HepG2 (cell line): Measurements from ENCODE around the gene TBC1D24. TPM values are rescaled to one million over a fixed set of nuclear protein-coding genes. Genes with fewer than 3 reads are reported as not detected.

ENCODE experiments used
- ARNTL ChIP-seq: sonication (generic); formaldehyde crosslinking; IDR thresholded peaks from 2 replicates; pipeline ENCODE4 v1.4.0; 2020; ENCODE audit warnings: mild to moderate bottlenecking, missing genetic modification reagents
- E2F2 ChIP-seq: sonication (generic); formaldehyde crosslinking; IDR thresholded peaks from 2 replicates; pipeline ENCODE4 v1.4.0; 2020; ENCODE audit warnings: missing genetic modification reagents, borderline replicate concordance
- HNF1A ChIP-seq, 2 experiments: sonication (generic) in 1 of 2; formaldehyde crosslinking in 1 of 2; IDR thresholded peaks; 2 replicates each; pipeline versions ENCODE4 v1.4.0 to v1.6.1; 2016 to 2020; ENCODE audit warnings: borderline replicate concordance in 1 of 2, low read depth in 1 of 2, mild to moderate bottlenecking in 1 of 2, missing genetic modification reagents in 1 of 2
- HOXA3 ChIP-seq: sonication (generic); formaldehyde crosslinking; IDR thresholded peaks from 2 replicates; pipeline ENCODE4 v1.5.0; 2020; ENCODE audit warnings: missing genetic modification reagents
- JUN ChIP-seq: sonication (generic); formaldehyde crosslinking; IDR thresholded peaks from 2 replicates; pipeline ENCODE4 v1.4.0; 2020; ENCODE audit warnings: mild to moderate bottlenecking, missing genetic modification reagents
- MIER3 ChIP-seq: IDR thresholded peaks from 2 replicates; pipeline ENCODE4 v1.6.1; 2016; ENCODE audit warnings: missing compliant biosample characterization, borderline replicate concordance
- MTA1 ChIP-seq: sonication (generic); formaldehyde crosslinking; IDR thresholded peaks from 2 replicates; pipeline ENCODE4 v1.4.0; 2020; ENCODE audit warnings: missing genetic modification reagents, mild to moderate bottlenecking, borderline replicate concordance
- NR2C2 ChIP-seq: sonication (generic); formaldehyde crosslinking; IDR thresholded peaks from 2 replicates; pipeline ENCODE4 v1.4.0; 2020; ENCODE audit warnings: missing genetic modification reagents, mild to moderate bottlenecking, moderate library complexity, borderline replicate concordance
- SMARCE1 ChIP-seq: fragments of 450-650 bp; IDR thresholded peaks from 2 replicates; pipeline ENCODE4 v1.6.1; 2017; ENCODE audit warnings: borderline replicate concordance
- ZBTB34 ChIP-seq: sonication (generic); formaldehyde crosslinking; IDR thresholded peaks from 2 replicates; pipeline ENCODE4 v1.8.0; 2022; ENCODE audit warnings: mild to moderate bottlenecking, missing genetic modification reagents
- ZNF331 ChIP-seq: sonication (generic); formaldehyde crosslinking; IDR thresholded peaks from 2 replicates; pipeline ENCODE4 v1.4.0; 2020; ENCODE audit warnings: missing genetic modification reagents
- ZNF34 ChIP-seq: sonication (generic); formaldehyde crosslinking; IDR thresholded peaks from 2 replicates; pipeline ENCODE4 v1.4.0; 2020; ENCODE audit warnings: mild to moderate bottlenecking, missing genetic modification reagents, borderline replicate concordance
- ZNF430 ChIP-seq: sonication (generic); formaldehyde crosslinking; IDR thresholded peaks from 2 replicates; pipeline ENCODE4 v1.9.0; 2021; ENCODE audit warnings: mild to moderate bottlenecking, missing genetic modification reagents
- ZNF574 ChIP-seq: sonication (generic); formaldehyde crosslinking; IDR thresholded peaks from 2 replicates; pipeline ENCODE4 v1.4.0; 2020; ENCODE audit warnings: missing genetic modification reagents
- ZNF691 ChIP-seq: sonication (generic); formaldehyde crosslinking; IDR thresholded peaks from 2 replicates; pipeline ENCODE4 v1.4.0; 2020; ENCODE audit warnings: missing genetic modification reagents, low read depth, mild to moderate bottlenecking, borderline replicate concordance
- ZNF776 ChIP-seq: sonication (generic); formaldehyde crosslinking; IDR thresholded peaks from 2 replicates; pipeline ENCODE4 v1.4.0; 2020; ENCODE audit warnings: mild to moderate bottlenecking, missing genetic modification reagents
- ZNF782 ChIP-seq: sonication (generic); formaldehyde crosslinking; IDR thresholded peaks from 2 replicates; pipeline ENCODE4 v1.4.0; 2020; ENCODE audit warnings: missing genetic modification reagents, mild to moderate bottlenecking, borderline replicate concordance
- ZNF792 ChIP-seq: IDR thresholded peaks from 2 replicates; pipeline ENCODE4 v1.6.1; 2016
- ZNF879 ChIP-seq: sonication (generic); formaldehyde crosslinking; IDR thresholded peaks from 2 replicates; pipeline ENCODE4 v1.8.1; 2023; ENCODE audit warnings: missing genetic modification reagents
- polyA plus RNA-seq, 8 experiments: library from polyadenylated mRNA; depleted of rRNA in 3 of 8; stranded (reverse) in 7 of 8; unstranded in 1 of 8; fragments of >200 nt; fragmentation: Illumina TruSeq in 4 of 8; extraction: Trizol in 4 of 8; gene quantifications; 2 replicates each; pipeline versions ENCODE4 v1.2.1 to v1.2.3, GENCODE V29; 2011 to 2016; ENCODE audit warnings: low read depth in 4 of 8, missing spikeins in 1 of 8, mixed read lengths in 1 of 8; ENCODE audit not compliant: insufficient read depth in 1 of 8
- total RNA-seq, 5 experiments: library from RNA; depleted of rRNA; stranded (reverse); fragments of >200 nt; fragmentation: Illumina TruSeq; extraction: Trizol; gene quantifications; 2 replicates each; pipeline ENCODE4 v1.2.3, GENCODE V29; 2016; ENCODE audit warnings: low read depth in 1 of 5

The TBC1D24 gene
- total and polyA plus RNA-seq, 2 of the 13 experiments (the other 11 are each of a cell fraction or from before 2014, with no cell fraction given), result 7.7 to 13.7 TPM

GRCh38 chr16:2484898-2485508, 10.1 kb downstream of the TBC1D24 start (continued):
- 0 out of 2 replicates have a peak, but pooled peaks have one; percentile 61 for TF ChIP-seq E2F2 (CRISPR knock-in tag)
- TF ChIP-seq SMARCE1, result no peak
- TF ChIP-seq ZNF792 (CRISPR knock-in tag), result peak; percentile 64; the same call in 1 of the 2 replicates
- TF ChIP-seq ZNF574 (CRISPR knock-in tag), result peak; percentile 82
- no peak for TF ChIP-seq MTA1
- TF ChIP-seq ZNF430 (CRISPR knock-in tag), result no peak
- TF ChIP-seq ZNF776 (CRISPR knock-in tag), result no peak
- TF ChIP-seq ZNF691 (CRISPR knock-in tag), result no peak
- TF ChIP-seq MIER3, result peak; percentile 78
- TF ChIP-seq ZNF331, result peak; percentile 71; the same call in 1 of the 2 replicates
- no peak for TF ChIP-seq HNF1A (IDR thresholded peaks at IDR 0.05; ENCODE audit: low read depth)
- peak; percentile 65; the same call in 1 of the 2 replicates for TF ChIP-seq HNF1A (CRISPR knock-in tag; IDR thresholded peaks at IDR 0.05; ENCODE audit: borderline replicate concordance)
- TF ChIP-seq ZNF879 (CRISPR knock-in tag), result 0 out of 2 replicates have a peak, but pooled peaks have one; percentile 48
- peak; percentile 66; the same call in 1 of the 2 replicates for TF ChIP-seq ARNTL
- no peak for TF ChIP-seq ZNF34 (CRISPR knock-in tag)
- peak; percentile 97 for TF ChIP-seq NR2C2 (CRISPR knock-in tag)
- no peak for TF ChIP-seq ZNF782 (CRISPR knock-in tag)
- 0 out of 2 replicates have a peak, but pooled peaks have one; percentile 32 for TF ChIP-seq JUN
- TF ChIP-seq HOXA3 (CRISPR knock-in tag), result peak; percentile 82
- no peak for TF ChIP-seq ZBTB34
